Neutrophil (primary cell): ENCODE results near the gene KIAA1328.

Experiments
- H3K27ac ChIP-seq: fragments of 200-600 bp; sonication (generic); 2 replicates; pipeline ENCODE4 v1.5.1; 2016; ENCODE audit warnings: mild to moderate bottlenecking, moderate library complexity
- H3K27me3 ChIP-seq: fragments of 200-600 bp; sonication (generic); 2 replicates; pipeline ENCODE4 v1.6.0; 2016; ENCODE audit warnings: mild to moderate bottlenecking
- H3K36me3 ChIP-seq: fragments of 200-600 bp; sonication (generic); 2 replicates; pipeline ENCODE4 v1.5.1; 2017
- H3K4me1 ChIP-seq, 2 experiments: fragments of 200-600 bp in 1 of 2; sonication (generic) in 1 of 2; 1 replicate in 1 of 2; 2 replicates in 1 of 2; pipeline versions ENCODE4 v1.5.1 to v1.6.1; 2013 to 2016; ENCODE audit warnings: low read depth in 1 of 2, low read length in 1 of 2, mild to moderate bottlenecking in 1 of 2, moderate library complexity in 1 of 2; ENCODE audit not compliant: control insufficient read depth in 1 of 2, insufficient read depth in 1 of 2
- H3K4me3 ChIP-seq, 2 experiments: fragments of 200-600 bp in 1 of 2; sonication (generic) in 1 of 2; 1 replicate in 1 of 2; 2 replicates in 1 of 2; pipeline ENCODE4 v1.5.1; 2013 to 2016; ENCODE audit warnings: low read depth in 1 of 2, low read length in 1 of 2, mild to moderate bottlenecking in 1 of 2, moderate library complexity in 1 of 2
- H3K9me3 ChIP-seq: fragments of 200-600 bp; sonication (generic); 2 replicates; pipeline ENCODE4 v1.5.1; 2016
- CTCF ChIP-seq: fragments of 200-600 bp; sonication (generic); IDR thresholded peaks from 2 replicates; pipeline ENCODE4 v1.5.1; 2016; ENCODE audit warnings: antibody characterized with exemption

The KIAA1328 gene

GRCh38 chr18:37042381-37042780 is 213.5 kb downstream of the KIAA1328 start:
- Histone ChIP-seq H3K4me1 (no peaks in the 10 kb centered on the region), H3K36me3 (no peaks in the 10 kb centered on the region), H3K27ac (no peak overlapping the region), H3K9me3 (peaks cover 6% of the 10 kb centered on the region), H3K4me3 (no peak overlapping the region), H3K27me3 (no peaks in the 10 kb centered on the region)
- TF ChIP-seq CTCF, result no peak

GRCh38 chr18:37055137-37055802 is 226.3 kb downstream of the KIAA1328 start:
- Histone ChIP-seq H3K27ac (no peak overlapping the region), H3K27me3 (no peaks in the 10 kb centered on the region), H3K4me1 (no peaks in the 10 kb centered on the region), H3K36me3 (no peaks in the 10 kb centered on the region), H3K4me3 (no peak overlapping the region), H3K9me3 (no peaks in the 10 kb centered on the region)
- no peak for TF ChIP-seq CTCF

GRCh38 chr18:37064187-37064586 is 235.3 kb downstream of the KIAA1328 start:
- Histone ChIP-seq H3K4me1 (no peaks in the 10 kb centered on the region), H3K36me3 (no peaks in the 10 kb centered on the region), H3K27me3 (no peaks in the 10 kb centered on the region), H3K4me3 (no peak overlapping the region), H3K27ac (no peak overlapping the region), H3K9me3 (no peaks in the 10 kb centered on the region)
- no peak for TF ChIP-seq CTCF

GRCh38 chr18:37065254-37065653 is 236.3 kb downstream of the KIAA1328 start:
- Histone ChIP-seq H3K36me3 (no peaks in the 10 kb centered on the region), H3K4me3 (no peak overlapping the region), H3K27ac (no peak overlapping the region), H3K4me1 (no peaks in the 10 kb centered on the region), H3K27me3 (no peaks in the 10 kb centered on the region), H3K9me3 (no peaks in the 10 kb centered on the region)
- TF ChIP-seq CTCF, result no peak

- Histone ChIP-seq H3K4me1 (no peaks in the 10 kb centered on the region), H3K27me3 (no peaks in the 10 kb centered on the region), H3K4me3 (no peak overlapping the region), H3K9me3 (no peaks in the 10 kb centered on the region), H3K27ac (no peak overlapping the region), H3K36me3 (no peaks in the 10 kb centered on the region)
- no peak for TF ChIP-seq CTCF
These were observed 256.0 kb downstream of the KIAA1328 start for GRCh38 chr18:37084912-37085311.
